Testis (tissue), 2 donors: ENCODE measurements around the gene TMEM260.

Experiments used
- POLR2A ChIP-seq: fragments of 450-650 bp; IDR thresholded peaks from one replicate; pipeline ENCODE4 v1.6.1; 2017; ENCODE audit warnings: antibody characterized with exemption, mild to moderate bottlenecking, moderate library complexity
- TF ChIP-seq, protein P1 (sequence below), 3 experiments: fragments of 450-650 bp in 2 of 3; fragments of 200-600 bp in 1 of 3; sonication (generic) in 1 of 3; IDR thresholded peaks; one replicate each; pipeline ENCODE4 v1.5.1; 2016 to 2019; ENCODE audit warnings: antibody characterized with exemption in 3 of 3, mild to moderate bottlenecking in 2 of 3, moderate library complexity in 1 of 3

DNA sequence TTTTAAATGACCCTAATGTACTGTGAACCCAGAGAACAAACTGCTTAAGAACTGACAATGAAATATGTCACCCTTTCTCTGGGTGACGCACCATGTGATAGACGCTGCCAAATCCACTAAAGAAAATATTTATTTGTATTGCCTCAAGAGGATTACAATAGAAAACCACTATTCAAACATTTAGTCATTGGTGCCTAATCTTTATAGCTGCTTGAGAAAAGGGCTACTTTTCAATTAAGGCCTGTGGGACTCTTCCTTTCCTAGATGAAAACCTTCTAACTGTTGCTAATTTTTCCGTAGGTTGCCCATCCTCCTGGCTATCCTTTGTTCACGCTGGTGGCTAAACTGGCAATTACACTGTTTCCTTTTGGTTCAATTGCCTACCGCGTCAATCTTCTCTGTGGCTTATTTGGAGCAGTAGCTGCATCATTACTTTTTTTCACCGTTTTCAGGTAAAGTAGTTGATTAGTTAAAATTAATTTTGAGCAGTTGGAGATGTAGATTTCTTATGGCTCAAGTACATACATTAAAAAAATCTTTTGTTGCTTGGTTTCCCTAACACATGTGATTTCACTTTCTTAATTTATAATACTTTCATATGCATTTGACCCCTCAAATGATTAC lies 6.0 kb downstream of the TMEM260 start:
- TF ChIP-seq, protein P1, sequence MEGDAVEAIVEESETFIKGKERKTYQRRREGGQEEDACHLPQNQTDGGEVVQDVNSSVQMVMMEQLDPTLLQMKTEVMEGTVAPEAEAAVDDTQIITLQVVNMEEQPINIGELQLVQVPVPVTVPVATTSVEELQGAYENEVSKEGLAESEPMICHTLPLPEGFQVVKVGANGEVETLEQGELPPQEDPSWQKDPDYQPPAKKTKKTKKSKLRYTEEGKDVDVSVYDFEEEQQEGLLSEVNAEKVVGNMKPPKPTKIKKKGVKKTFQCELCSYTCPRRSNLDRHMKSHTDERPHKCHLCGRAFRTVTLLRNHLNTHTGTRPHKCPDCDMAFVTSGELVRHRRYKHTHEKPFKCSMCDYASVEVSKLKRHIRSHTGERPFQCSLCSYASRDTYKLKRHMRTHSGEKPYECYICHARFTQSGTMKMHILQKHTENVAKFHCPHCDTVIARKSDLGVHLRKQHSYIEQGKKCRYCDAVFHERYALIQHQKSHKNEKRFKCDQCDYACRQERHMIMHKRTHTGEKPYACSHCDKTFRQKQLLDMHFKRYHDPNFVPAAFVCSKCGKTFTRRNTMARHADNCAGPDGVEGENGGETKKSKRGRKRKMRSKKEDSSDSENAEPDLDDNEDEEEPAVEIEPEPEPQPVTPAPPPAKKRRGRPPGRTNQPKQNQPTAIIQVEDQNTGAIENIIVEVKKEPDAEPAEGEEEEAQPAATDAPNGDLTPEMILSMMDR (IDR thresholded peaks at IDR 0.05) = no peak
- TF ChIP-seq POLR2A = no peak
